Tibial nerve (tissue), 3 donors: ENCODE results near the gene MAP2K2.

Source experiments
- CTCF ChIP-seq, 5 experiments: fragments of 200-600 bp in 3 of 5; fragments of 450-650 bp in 2 of 5; sonication (generic) in 3 of 5; IDR thresholded peaks; one replicate each; pipeline ENCODE4 v1.5.1; 2016 to 2019; ENCODE audit warnings: antibody characterized with exemption in 5 of 5, mild to moderate bottlenecking in 3 of 5, moderate library complexity in 2 of 5
- POLR2A ChIP-seq, 2 donors: fragments of 450-650 bp; IDR thresholded peaks; one replicate each; pipeline ENCODE4 v1.6.1; 2017; ENCODE audit warnings: antibody characterized with exemption in 2 of 2, mild to moderate bottlenecking in 2 of 2, moderate library complexity in 2 of 2

- TF ChIP-seq POLR2A (IDR thresholded peaks at IDR 0.05) = no peak
- no peak for TF ChIP-seq CTCF (IDR thresholded peaks at IDR 0.05)
These were observed 8.7 kb downstream of the MAP2K2 start for GRCh38 chr19:4115050-4115817.
